GM19438 (cell line): ENCODE measurements around the gene TCL1B.
"Not testable (repeated sequence)": the region's sequence is repeated elsewhere in the genome, so short reads cannot be mapped to it uniquely, and the experiment has no call there.

Experiments used
- ATAC-seq: cut with Tn5 transposase; IDR thresholded peaks from one replicate; pipeline ENCODE4 v1.9.1; 2021; ENCODE audit warnings: low read depth; ENCODE audit not compliant: unreplicated experiment

The TCL1B gene

DNA sequence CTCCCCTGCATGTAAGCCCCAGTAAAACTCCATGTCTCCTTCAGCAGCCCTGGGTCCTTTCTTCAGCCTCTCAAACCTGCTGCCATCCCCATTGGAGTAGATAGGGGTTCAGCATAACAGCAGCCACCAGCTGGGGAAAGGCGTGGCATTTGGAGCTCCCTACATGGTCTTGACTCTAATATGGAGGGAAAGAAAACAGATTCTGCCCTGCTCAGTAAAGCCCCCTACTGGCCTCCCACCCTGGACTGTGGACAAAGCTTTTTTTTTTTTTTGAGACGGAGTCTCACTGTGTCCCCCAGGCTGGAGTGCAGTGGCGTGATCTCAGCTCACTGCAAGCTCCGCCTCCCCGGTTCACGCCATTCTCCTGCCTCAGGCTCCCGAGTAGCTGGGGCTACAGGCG lies 20.7 kb upstream of the TCL1B start:
- ATAC-seq, result not testable (repeated sequence)

DNA sequence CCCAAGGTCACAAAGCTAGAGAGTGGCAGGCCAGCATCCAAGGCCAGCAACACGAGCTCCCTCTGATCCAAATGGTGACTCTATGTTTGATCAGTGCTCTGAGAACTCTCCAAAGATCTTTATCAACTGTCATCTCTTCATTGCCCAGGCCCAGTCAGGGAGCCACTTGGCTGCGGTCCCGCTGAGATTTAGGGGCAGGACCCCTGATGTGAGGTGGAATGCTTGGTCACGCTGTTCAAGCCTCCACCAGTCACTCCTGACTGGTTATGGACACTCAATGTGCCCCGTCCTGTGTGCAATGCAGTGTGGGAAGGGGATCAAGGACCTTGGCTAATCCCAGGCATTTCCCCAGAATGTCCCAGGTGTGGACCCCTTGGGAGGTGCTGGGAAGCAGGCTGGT lies 19.8 kb upstream of the TCL1B start:
- no peak for ATAC-seq

DNA sequence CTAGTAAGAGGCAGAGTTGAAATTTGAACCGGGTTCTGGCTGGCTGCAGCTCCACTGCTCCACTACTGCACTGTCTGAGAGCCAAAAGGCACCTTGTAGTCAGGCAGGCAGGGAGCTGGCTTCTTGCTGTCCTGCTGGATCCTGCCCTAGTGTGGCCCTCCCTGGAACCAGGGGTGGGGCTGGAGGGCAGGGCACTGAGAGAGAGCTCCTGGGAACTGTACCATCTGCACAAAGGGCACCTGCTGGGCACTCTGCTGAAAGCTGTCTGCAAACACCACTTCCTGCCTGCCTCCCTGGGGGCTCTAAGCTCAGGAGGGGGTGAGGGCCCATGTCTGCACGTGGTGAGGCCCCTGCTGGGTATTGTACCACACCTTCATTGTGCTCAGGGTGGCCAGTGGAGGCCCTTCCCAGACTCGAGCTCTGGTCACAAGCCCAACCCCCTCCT lies 19.0 kb upstream of the TCL1B start:
- no peak for ATAC-seq

DNA sequence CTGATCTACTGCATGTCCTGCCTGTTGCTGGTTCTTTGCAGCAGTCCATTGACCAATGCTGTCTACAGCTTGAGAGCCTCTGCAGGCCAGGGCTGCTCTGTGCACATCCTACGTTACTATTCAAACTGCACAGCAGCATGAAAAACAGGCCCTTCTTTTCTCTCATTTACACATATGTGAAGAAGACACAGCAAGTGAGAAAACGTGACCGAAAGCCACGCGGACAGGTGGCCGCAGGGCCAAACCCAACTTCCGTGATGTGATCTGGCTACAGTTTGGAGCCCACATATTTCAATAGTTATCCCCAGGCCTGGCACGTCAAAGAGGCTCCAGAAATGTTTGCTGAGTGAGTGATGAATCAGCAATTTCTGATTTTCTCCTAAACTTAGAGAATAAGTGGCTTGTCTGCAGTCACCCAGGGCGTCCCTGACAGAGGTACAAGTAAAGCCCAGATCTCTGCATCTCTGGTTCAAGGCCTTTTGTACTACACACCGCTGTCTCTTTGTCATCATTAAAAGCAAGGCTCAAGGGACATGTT lies 17.9 kb upstream of the TCL1B start:
- no peak for ATAC-seq

DNA sequence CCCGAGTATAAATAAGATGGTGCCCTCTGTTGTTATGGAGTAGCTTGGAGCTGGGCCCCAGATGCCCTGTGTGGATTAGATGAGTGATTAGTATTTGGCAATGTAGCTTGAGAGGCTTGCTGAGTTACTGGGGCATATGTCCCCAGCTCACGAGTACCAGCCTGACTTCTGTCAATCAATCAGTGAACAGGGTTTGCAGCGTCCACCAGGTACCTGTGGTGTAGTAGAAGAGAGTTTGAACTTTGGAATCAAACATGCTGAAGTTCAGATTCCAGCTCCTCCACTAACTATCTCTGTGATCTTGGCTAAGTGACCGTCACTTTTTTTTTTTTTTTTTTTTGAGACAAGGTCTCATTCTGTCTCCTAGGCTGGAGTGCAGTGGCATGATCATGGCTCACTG lies 11.6 kb upstream of the TCL1B start:
- no peak for ATAC-seq

DNA sequence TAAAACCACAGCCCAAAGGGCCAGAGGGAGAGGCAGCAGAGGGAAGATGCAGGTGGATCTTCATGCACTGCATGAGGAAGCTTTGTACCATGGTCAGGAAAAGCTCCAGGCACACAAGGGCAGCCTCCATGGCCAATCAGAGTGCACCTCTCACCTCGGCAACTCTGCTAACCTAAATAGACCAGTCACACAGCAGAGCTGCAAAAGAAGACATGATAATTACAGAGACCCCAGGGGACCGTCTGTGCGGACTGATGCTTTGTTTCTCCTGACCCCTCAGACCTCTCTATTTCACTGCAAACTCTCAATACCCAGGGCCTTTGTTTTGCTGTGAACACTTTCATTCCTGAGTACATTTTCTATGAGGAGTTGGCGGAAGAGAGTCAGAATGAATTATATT lies 10.7 kb upstream of the TCL1B start:
- ATAC-seq, result no peak

DNA sequence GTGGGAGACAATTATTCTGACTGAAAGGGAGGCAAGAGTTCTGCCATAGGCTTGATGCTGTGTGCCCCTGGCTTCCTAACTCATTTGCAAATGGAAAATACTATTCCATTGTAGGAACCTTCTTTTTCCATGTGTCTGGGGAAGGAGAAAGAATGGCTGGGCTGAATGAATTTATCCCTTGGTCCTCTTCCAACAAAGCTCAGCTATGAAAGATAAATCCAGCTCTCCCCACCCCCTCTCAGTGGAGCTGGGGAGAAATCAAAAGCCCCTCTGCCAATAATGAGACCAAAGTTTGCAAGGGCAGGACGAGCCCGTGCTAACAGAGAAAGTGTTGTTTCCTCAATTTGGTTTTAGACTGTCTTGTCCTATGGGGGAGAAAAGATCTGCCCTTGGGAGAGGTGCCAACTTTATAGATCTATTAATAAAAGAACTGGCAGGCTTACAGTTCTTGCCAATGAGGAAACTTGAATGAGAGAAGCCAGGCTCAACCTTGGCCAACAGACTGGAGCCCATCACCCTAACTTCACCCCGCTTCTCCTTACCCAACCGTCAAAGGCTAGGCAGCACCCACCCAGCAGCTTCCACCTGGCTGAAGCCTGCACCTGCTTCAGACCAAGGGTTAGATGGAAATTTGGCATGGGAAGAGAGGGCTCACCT lies 8.9 kb upstream of the TCL1B start:
- ATAC-seq, result no peak

DNA sequence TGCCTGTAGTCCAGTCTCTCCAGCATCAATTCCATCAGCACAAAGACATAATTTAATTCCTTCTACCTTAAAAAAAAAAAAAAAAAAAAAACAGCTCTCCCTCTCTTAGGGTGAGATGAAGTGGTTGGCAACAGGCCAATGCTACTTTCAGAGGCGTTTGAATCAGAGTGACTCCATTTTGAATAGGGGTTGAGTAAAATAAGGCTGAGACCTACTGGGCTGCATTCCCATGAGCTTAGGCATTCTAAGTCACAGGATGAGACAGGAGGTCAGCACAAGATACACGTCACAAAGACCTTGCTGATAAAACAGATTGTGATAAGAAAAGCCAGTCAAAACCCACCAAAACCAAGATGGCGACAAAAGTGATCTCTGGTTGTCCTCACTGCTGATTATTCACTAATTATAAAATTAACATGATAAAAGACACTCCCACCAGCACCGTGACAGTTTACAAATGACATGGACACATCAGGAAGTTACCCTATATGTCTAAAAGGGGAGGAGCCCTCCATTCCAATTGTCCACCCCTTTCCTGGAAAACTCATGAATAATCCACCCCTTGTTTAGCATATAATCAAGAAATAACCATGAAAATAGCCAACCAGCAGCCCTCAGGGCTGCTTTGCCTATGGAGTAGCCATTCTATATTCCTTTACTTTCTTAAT lies 6.9 kb upstream of the TCL1B start:
- ATAC-seq, result no peak

DNA sequence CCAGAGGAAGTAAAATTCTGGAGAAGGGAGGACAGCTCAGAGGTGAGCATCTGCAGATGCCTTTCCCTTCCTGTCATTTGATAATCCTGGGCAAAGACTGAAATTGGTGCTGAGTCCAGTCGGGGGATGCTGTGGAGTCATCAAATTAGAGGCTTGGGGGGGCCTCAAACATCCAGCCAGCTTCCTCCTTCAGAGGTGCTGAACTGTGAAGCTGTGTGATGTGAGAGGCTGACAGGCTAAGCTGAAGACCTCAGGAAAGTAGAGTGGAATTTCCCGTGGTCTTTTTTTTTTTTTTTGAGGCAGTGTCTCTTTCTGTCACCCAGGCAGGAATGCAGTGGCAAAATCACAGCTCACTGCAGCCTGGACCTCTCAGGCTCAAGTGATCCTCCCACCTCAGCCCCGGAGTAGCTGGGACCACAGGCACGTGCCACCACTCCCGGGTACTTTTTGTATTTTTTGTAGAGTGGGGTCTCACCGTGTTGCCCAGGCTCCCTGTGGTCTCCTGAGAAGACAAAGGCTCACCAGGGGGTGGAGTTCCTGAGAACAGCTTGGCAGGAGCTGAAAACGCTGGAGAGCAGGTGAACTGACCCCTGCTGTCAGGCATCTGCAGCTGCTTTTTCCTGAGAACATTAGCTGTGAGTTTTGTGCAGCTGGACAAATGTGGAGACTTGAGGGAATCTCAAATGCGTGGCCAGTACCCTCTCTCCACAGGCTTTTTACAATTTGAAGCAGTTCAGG lies 6.1 kb upstream of the TCL1B start:
- no peak for ATAC-seq

DNA sequence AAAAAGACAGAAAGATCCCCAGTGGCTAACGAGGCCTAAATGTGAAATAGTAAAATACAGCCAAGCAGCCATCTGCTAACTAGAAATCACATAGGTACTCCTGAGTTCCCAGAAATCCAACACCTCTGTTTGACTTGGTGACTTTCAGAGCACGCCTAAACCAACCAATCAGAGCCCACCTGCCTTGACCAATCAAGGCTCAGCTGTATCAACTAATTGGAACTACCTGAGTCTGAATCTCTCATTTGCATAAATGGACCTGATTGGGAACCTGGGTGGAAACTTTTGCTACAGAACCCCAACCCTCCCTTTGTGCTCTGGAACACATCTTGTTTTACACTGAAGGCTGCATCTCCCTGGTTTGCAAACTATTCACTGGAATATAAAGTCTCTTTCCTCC lies 5.1 kb upstream of the TCL1B start:
- ATAC-seq, result no peak

DNA sequence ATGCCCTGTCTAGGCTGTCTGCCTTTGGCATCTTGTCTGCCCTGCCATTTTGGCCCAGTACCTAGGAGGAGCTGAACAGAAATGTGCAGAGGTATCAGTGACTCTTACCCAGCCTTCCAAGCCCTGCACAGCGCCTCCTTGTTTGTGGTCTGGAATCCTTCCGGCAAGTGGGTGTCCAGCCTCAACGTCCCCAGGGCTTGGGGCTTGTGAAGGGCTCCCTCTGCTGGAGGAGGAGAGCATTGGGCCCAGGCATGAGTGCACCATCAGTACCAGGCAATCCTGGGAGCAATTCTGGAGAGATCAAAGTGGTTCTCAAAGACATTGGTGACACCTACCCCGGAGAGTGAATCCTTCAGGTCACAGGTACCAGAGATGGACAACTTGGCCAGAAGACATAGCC lies 2.4 kb upstream of the TCL1B start:
- no peak for ATAC-seq

DNA sequence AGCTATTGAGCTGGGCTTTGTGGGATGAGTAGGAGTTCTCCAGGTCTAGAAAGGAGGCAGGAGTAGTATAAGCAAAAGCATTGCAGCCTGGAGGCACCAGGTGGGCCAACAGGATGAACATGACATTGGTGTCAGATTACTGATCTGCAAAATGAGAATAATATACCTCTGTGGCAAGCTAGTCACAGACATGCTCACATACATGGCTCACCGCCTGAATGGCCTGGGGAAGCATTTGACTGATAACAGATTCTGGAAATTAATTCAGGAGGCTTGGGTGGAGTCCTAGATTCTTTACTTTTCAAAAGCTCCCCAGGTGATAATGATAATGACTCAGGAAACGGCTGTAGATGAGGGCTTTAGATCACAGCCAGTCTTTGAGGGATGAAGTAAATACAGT lies 709 bp downstream of the TCL1B start:
- ATAC-seq, result no peak

DNA sequence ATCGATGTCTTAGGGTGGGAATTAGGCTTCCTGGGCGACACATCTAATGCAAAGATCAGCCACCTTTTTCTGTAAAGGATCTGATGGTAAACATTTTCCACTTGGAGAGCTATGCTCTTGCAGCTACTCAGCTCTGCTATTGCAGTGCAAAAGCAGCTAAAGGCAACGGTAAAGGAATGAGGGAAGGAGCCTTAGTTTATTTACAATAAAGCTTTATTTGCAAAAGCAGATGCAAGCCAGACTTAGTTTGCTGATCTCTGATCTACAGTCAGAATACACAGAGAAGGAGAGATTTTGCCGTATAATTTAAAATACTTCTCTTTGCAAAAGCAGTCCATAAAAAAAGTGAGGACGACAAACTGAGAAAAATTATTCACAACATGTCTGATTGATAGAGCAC lies 3.2 kb downstream of the TCL1B start:
- ATAC-seq, result no peak

DNA sequence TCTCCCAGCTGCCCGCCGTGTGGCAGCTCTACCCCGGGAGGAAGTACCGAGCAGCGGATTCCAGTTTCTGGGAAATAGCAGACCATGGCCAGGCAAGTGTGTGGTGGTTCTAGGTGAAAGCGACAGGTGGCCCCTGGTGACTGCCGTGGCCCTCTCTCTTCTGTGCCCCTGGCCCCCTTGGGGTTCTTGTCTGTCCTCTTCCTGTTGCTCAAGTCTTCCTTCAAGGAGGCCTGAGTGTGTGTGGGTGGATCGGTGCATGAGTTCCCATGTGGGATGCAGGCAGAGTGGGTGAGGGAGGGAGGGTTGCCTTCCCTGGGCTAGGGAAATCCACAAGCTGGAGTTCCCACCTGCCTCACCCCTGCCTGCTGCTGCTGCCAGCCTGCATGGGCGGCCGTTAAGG lies 4.6 kb downstream of the TCL1B start:
- no peak for ATAC-seq

DNA sequence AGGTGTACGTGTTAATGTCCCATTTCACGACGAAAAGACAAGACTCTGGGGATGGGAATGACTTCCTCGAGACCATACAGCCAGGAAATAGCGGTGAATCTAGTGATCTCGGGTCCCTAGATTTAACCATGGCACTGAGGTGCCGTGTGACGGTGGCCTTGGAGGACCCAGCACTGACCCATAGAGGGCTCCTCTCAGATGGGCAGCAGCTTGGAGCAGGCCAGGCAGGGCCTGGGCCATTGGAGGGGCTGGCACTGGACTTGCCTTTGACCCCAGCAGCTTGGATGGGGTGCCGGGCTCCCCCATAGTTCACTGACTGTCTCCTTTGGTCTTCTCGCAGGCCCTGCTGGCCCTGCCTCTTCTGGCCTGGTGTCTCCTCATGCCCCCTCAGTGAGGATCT lies 5.4 kb downstream of the TCL1B start:
- no peak for ATAC-seq

DNA sequence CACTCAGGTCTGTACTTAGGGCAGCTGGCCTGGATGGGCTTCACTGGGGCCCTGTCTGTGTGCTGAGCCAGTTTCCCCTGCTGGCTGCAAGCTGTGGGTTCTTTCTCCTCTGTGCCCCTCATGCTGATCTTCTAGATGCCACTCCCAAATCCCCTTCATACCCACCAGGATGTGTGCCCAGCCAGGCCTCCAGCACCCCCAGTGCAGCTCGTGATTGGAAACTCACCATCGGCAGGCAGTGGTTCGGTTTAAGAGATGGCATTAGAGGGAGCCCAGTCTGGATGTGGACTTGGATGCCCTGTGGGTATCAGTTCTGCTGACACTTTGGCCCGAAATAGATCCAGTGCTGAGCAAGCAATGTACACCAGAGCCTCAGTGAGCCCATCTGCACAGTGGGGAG lies 5.9 kb downstream of the TCL1B start:
- no peak for ATAC-seq

DNA sequence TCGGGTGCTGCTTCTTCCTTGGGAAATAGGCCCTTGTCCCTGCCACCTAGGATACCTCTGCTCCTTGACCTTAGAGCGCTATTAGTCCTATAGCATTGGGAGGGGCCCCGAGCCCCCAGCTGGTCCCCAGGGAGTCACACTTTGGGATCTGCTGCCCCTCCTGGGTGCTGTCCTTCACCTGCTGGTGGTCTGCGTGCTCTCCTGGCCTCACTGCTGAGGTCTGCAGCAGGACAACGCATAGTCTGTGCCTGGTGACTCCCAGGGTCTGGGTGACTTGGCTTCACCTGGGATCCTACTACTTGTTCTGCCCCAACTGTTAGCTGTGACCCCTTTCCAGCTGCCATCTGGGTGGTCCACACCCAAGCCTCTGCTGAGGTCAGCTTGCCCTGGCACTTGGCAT lies 8.8 kb downstream of the TCL1B start:
- no peak for ATAC-seq

DNA sequence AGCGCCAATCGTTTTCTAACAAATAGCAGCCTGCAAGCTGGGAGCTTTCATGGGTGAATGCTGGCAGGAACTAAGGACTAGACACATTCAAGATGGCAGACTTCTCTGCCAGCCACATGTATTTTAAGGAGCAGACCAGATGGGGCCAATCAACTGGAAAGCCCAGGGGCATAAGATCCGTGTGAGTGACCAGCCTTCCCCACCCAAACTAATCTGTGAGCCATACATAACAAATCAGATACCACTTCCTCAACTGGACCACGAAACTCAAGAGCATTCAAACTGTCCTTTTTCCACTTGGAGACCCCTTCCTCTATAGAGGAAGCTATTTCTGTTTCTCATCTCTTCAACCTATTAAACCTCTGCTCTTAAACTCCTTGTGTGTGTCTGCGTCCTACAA lies 9.7 kb downstream of the TCL1B start:
- ATAC-seq, result no peak

DNA sequence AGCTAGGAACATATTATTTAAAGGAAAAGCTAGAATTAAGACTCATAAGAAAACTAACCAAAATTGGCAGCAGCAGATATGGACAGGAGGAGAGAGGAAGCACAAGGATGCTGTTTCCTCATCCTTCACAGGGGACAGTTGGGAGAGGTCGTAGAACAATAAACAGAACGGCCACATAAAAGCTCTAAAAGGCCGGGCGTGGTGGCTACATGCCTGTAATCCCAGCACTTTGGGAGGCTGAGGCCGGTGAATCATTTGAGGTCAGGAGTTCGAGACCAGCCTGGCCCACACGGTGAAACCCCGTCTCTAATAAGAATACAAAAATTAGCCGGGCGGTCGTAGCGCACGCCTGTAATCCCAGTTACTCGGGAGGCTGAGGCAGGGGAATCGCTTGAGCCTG lies 10.5 kb downstream of the TCL1B start:
- no peak for ATAC-seq

DNA sequence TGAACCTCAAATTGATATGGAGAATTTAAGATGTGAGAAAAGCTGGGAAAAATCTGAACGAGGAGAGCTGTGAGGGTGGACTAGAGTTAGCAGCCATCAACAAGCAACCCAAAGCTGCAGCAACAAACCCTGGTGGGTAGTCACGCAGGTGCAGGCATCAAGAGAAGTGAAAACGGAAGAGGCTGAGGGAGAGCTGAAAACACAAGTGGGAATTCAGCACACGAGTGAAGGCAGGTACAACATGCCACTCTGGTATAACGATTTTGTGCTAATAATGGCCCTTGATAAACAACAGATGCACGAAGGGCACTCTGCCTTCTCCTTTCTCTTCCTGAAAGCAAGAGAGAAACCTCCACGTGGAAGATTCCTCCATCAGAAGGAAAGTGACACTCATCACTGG lies 11.5 kb downstream of the TCL1B start:
- peak; percentile 59 for ATAC-seq

DNA sequence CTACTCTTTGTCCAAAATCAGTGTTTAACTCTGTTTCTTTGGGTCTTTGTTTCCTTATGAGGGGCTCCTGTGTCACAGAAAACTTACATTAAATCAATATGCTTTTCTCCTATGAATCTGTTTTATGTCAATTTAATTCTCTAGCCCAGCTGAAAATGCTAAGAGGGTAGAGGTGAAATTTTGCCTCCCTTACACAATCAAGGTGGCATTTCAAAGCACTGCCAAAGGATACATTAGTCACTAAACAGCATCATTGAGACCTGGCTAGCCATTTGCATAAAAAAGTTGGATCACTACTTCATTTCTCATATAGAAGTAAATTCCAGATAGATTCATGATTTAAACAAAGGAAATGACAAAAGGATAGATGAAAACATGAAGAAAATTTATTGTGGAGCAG lies 12.1 kb downstream of the TCL1B start:
- ATAC-seq, result no peak

DNA sequence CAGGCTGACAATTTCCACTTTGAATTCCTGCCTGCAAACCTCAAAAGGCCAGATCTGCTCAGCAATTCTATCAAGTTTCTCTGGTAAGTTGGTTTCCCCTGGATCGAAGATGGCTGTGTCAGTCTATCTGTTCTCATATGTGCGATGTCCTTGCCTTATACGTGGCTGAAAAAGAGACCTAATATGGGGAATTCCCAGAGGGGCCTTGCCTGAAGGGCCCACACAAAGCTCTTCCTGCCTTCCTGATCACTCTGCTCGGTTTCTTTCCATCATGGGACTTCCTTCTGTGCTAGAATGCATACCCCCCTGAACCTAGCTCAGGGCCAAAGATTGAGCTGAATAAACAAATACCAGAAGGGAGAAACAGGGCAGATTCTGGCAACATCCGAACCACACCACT lies 13.2 kb downstream of the TCL1B start:
- peak; percentile 61 for ATAC-seq
